Mucosa of descending colon (tissue), 3 donors: ENCODE data around the gene CSDE1. TPM values are rescaled to one million over a fixed set of nuclear protein-coding genes. Genes with fewer than 3 reads are reported as not detected.
A peak's percentile ranks its signal among the peaks of the same experiment; 100 is the strongest.

Source experiments
- ATAC-seq: fragments of 200-7000 bp; cut with Tn5 transposase; one replicate; pipeline ENCODE4 v1.9.1; 2020; ENCODE audit warnings: mild to moderate bottlenecking, moderate library complexity
- DNase-seq, 3 donors: peaks; one replicate each; pipeline ENCODE4 v3.0.0-alpha.2; 2020
- H3K36me3 ChIP-seq: fragments of 200-600 bp; one replicate; pipeline ENCODE4 v1.8.0; 2021; ENCODE audit warnings: low read depth, mild to moderate bottlenecking
- H3K4me1 ChIP-seq: fragments of 200-600 bp; one replicate; pipeline ENCODE4 v1.8.0; 2021; ENCODE audit warnings: low read depth, mild to moderate bottlenecking
- H3K4me3 ChIP-seq: fragments of 200-600 bp; one replicate; pipeline ENCODE4 v1.8.0; 2021; ENCODE audit warnings: mild to moderate bottlenecking
- H3K9me3 ChIP-seq: fragments of 200-600 bp; one replicate; pipeline ENCODE4 v1.8.0; 2021; ENCODE audit warnings: mild to moderate bottlenecking
- CTCF ChIP-seq: fragments of 200-600 bp; IDR thresholded peaks from one replicate; pipeline ENCODE4 v1.8.0; 2022; ENCODE audit warnings: antibody characterized with exemption, mild to moderate bottlenecking
- intact Hi-C, 2 donors: fragments of 100-400 bp; cut with DNase I in 1 of 2; cut with micrococcal nuclease in 1 of 2; formaldehyde crosslinking; loops; one replicate each; pipeline versions ENCODE4 v1.11.0 to v1.11.1; 2022; cut with DNase I, micrococcal nuclease
- total RNA-seq, 3 donors: library from RNA; stranded (reverse); fragmentation: NEBNext Ultra II Directional in 2 of 3; extraction: Animal tissue kit (Norgen Biotek cat#: 25700) in 2 of 3; gene quantifications; one replicate each; pipeline versions ENCODE4 v1.2.1 to v1.2.4, GENCODE V29; 2021 to 2023
- donor health status: DM: no; HTN: no; CAD: no; lungs with moderate emphysema.
- donor health status: DM: no; HTN: no; CAD: no.
- donor health status: DM: no; HTN: yes; CAD: no.

Gene CSDE1
- total RNA-seq, 3 donors from 2014 or later = 429 to 934 (median 439) TPM

- Histone ChIP-seq H3K4me1 (no peaks in the 10 kb centered on the region), H3K36me3 (no peaks in the 10 kb centered on the region), H3K9me3 (no peaks in the 10 kb centered on the region), H3K4me3 (no peak overlapping the region)
- ATAC-seq (no peak), DNase-seq (no peak)
- no peak for TF ChIP-seq CTCF
- intact Hi-C loops = no loop called here
These were observed 15.6 kb downstream of the CSDE1 start for GRCh38 chr1:114741963-114742746.

DNA sequence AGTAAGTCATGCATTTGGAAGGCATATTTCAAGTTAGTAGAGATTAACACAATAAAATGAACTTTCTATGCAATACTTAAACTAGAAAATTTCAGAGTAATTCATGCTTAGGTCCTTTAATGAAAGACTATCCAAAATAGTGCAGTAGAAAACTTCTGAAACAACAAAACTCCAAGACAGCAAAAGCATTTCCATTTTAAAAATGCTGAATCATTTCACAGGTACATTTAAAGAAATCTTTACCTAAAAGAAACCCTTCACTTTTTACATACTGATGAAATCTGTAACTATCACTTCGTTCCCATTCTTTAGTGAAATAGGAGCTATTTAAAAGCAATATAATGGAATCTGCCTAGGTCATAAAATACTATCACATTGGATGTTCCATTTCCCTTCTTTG lies 17.5 kb downstream of the CSDE1 start:
- no peak for DNase-seq
- no peaks in the 10 kb centered on the region for H3K36me3 ChIP-seq

GRCh38 chr1:114737314-114737849 lies 20.4 kb downstream of the CSDE1 start:
- DNase-seq (peak in 2 of 3 donors; percentile 56 to 82), ATAC-seq (peak; percentile 88)
- intact Hi-C loops = no loop called here
- no peak for TF ChIP-seq CTCF
- Histone ChIP-seq H3K4me1 (no peaks in the 10 kb centered on the region), H3K4me3 (no peak overlapping the region), H3K36me3 (no peaks in the 10 kb centered on the region), H3K9me3 (no peaks in the 10 kb centered on the region)

More for the DNA sequence above, 17.5 kb downstream of the CSDE1 start:
- Histone ChIP-seq H3K4me3 (no peak overlapping the region), H3K4me1 (no peaks in the 10 kb centered on the region), H3K9me3 (no peaks in the 10 kb centered on the region)
- intact Hi-C loops = no loop called here
- no peak for TF ChIP-seq CTCF
- no peak for ATAC-seq

- no peak for ATAC-seq
- no peak for DNase-seq
- H3K4me3 ChIP-seq = no peak overlapping the region
- intact Hi-C loops = no loop called here
- peaks cover 7% of the 10 kb centered on the region for H3K36me3 ChIP-seq
- H3K4me1 ChIP-seq = no peaks in the 10 kb centered on the region
- TF ChIP-seq CTCF = no peak
- H3K9me3 ChIP-seq = no peaks in the 10 kb centered on the region
These were observed 22.3 kb downstream of the CSDE1 start for GRCh38 chr1:114735479-114735878.

DNA sequence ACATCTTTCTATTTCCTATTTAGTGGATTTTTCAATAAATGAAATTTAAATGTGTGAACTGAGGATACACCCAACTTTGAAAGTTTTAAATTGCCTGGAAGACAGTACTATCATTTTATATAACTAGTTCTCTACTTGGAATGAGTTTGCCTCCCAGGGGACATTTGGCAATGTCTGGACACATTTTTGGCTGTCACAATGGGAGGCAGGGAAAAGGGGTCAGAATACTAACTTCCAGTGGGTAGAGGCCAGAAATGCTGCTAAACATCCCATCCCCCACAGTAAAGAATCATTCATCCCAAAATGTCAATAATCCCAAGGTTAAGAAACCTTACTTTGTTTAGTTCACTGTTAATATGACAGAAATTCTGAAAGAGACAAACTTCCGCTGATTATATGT lies 28.0 kb downstream of the CSDE1 start:
- ATAC-seq = no peak
- peaks cover 17% of the 10 kb centered on the region for H3K36me3 ChIP-seq
- no peak for TF ChIP-seq CTCF
- intact Hi-C loops = no loop called here
- no peak for DNase-seq
- no peaks in the 10 kb centered on the region for H3K4me1 ChIP-seq
- no peak overlapping the region for H3K4me3 ChIP-seq
- H3K9me3 ChIP-seq = no peaks in the 10 kb centered on the region
